ENCODE measurements around the gene EBPL. TPM values are rescaled to one million over a fixed set of nuclear protein-coding genes. Genes with fewer than 3 reads are reported as not detected.
A peak's percentile ranks its signal among the peaks of the same experiment; 100 is the strongest.

The EBPL gene
- total and polyA plus RNA-seq, 2 experiments from 2014 or later: 67.7 to 68.3 TPM

DNA sequence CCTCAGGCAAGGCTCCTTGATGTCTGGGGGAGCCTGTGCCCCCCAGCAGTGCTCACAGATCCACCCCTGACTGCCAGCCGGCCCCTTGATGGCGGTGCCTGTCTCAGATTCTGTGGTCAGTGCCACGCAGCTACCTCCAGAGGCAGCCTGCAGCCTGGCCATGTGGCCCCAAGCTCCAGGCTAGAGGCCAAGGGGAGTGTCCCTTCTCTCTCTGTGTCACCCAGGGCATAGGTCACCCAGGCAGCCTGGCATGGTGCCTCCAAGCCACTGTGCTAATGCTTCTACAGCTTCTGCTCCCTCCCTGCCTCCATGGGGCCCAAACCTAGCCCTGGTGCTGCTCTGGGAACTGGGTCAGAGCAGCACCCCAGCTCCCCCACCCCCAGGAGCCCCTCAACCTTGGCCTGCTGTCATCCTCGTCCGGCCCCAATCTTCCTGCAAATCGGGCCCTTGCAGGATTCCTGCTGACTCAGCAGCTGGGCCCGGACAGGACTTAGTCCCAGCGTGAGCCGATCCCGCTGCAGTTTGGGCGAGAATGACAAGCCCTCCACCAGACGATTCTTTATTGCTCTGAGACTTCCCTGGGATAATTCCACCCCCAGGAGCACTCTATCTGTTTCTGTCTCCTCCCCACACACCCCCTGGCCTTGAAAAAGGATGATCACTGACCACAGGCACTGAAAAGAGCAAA is 65.8 kb downstream of the EBPL start:
- Histone ChIP-seq H3K4me3 (no peak overlapping the region), H3K27me3 (replicated peaks; ENCODE audit: insufficient read depth) (no peaks in the 10 kb centered on the region), H3K27ac (no peak overlapping the region), H3K9ac (no peak overlapping the region), H3K9me3 (ENCODE audit: low read depth) (no peaks in the 10 kb centered on the region), H3K4me2 (ENCODE audit: unreplicated experiment) (no peak overlapping the region), H3K79me2 (ENCODE audit: insufficient read depth) (no peaks in the 10 kb centered on the region), H2AFZ (no peak overlapping the region), H3K9me2 (ENCODE audit: insufficient read depth) (no peaks in the 10 kb centered on the region), H4K20me1 (ENCODE audit: insufficient read depth) (no peaks in the 10 kb centered on the region), H3F3A (ENCODE audit: insufficient read depth) (no peaks in the 10 kb centered on the region), H3K4me1 (ENCODE audit: insufficient read depth) (no peaks in the 10 kb centered on the region), H3K36me3 (ENCODE audit: low read depth) (no peaks in the 10 kb centered on the region)
- WGBS, 2 experiments (ENCODE audit: low coverage in 1 of 2, low lambda C conversion rate in 2 of 2, missing lambda C conversion rate in 2 of 2): 80% methylated on average over 12 of the region's 12 CpGs
- in situ Hi-C loops (cut with MboI): no loop called here
- no peak for DNase-seq
- TF ChIP-seq EZH2phosphoT487 (IDR thresholded peaks at IDR 0.05; ENCODE audit: insufficient read depth, low read depth) (no peak), EZH2 (IDR thresholded peaks at IDR 0.05; ENCODE audit: insufficient read depth, poor library complexity, severe bottlenecking) (no peak)

- DNase-seq: no peak
- Histone ChIP-seq H3F3A (ENCODE audit: insufficient read depth) (no peaks in the 10 kb centered on the region), H2AFZ (no peak overlapping the region), H3K9ac (no peak overlapping the region), H4K20me1 (ENCODE audit: insufficient read depth) (no peaks in the 10 kb centered on the region), H3K79me2 (ENCODE audit: insufficient read depth) (no peaks in the 10 kb centered on the region), H3K9me2 (ENCODE audit: insufficient read depth) (no peaks in the 10 kb centered on the region), H3K4me2 (ENCODE audit: unreplicated experiment) (no peak overlapping the region), H3K9me3 (ENCODE audit: low read depth) (no peaks in the 10 kb centered on the region), H3K27me3 (replicated peaks; ENCODE audit: insufficient read depth) (no peaks in the 10 kb centered on the region), H3K36me3 (ENCODE audit: low read depth) (no peaks in the 10 kb centered on the region), H3K4me1 (ENCODE audit: insufficient read depth) (no peaks in the 10 kb centered on the region), H3K27ac (no peak overlapping the region), H3K4me3 (no peak overlapping the region)
- TF ChIP-seq EZH2 (IDR thresholded peaks at IDR 0.05; ENCODE audit: insufficient read depth, poor library complexity, severe bottlenecking) (no peak), EZH2phosphoT487 (IDR thresholded peaks at IDR 0.05; ENCODE audit: insufficient read depth, low read depth) (no peak)
- in situ Hi-C loops (cut with MboI): no loop called here
- 85 to 86% methylated on average over 6 of the region's 6 CpGs for WGBS, 2 experiments (ENCODE audit: low coverage in 1 of 2, low lambda C conversion rate in 2 of 2, missing lambda C conversion rate in 2 of 2)
Measured at GRCh38 chr13:49624229-49624628, 67.1 kb downstream of the EBPL start.

GRCh38 chr13:49622174-49622946 is 68.9 kb downstream of the EBPL start:
- 65 to 67% methylated on average over 11 of the region's 11 CpGs for WGBS, 2 experiments (ENCODE audit: low coverage in 1 of 2, low lambda C conversion rate in 2 of 2, missing lambda C conversion rate in 2 of 2)
- in situ Hi-C loops (cut with MboI): no loop called here
- no peak for DNase-seq

DNA sequence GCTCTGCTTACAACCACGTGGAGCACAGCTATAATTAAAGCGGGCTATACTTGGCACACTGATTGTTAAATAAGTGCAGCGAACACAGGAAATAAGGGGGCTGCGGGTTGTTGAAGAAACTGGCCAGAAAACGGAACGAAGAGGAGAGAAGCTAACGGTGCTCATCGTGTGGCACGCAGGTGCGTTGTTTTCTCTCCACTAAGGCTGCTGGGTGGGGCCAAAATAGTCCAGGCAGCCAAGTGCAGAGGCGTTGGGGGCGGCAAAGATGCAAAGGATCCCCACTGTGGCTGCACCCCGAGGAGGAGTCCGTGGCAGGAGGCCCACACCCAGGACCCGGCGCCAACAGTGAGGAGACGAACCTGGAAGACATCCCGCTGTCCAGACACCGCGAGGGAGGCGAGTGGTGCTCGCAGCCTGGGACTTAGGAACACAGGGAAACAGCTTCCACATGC is 71.1 kb downstream of the EBPL start:
- no peak overlapping the region for H3K9ac ChIP-seq
- H3K27me3 ChIP-seq (replicated peaks; ENCODE audit: insufficient read depth): no peaks in the 10 kb centered on the region
- no peaks in the 10 kb centered on the region for H3K9me3 ChIP-seq (ENCODE audit: low read depth)
- peak overlapping the region; percentile 42 for H3K4me3 ChIP-seq
- 32 to 33% methylated on average over 22 of the region's 22 CpGs for WGBS, 2 experiments (ENCODE audit: low coverage in 1 of 2, low lambda C conversion rate in 2 of 2, missing lambda C conversion rate in 2 of 2)
- no peaks in the 10 kb centered on the region for H3K36me3 ChIP-seq (ENCODE audit: low read depth)
- H4K20me1 ChIP-seq (ENCODE audit: insufficient read depth): no peaks in the 10 kb centered on the region
- in situ Hi-C loops (cut with MboI): no loop called here
- H3K4me2 ChIP-seq (ENCODE audit: unreplicated experiment): peak overlapping the region; percentile 28
- 0 out of 2 replicates have a peak, but pooled peaks cover 4% of the 10 kb centered on the region for H3K4me1 ChIP-seq (ENCODE audit: insufficient read depth)
- H3K27ac ChIP-seq: no peak overlapping the region
- no peaks in the 10 kb centered on the region for H3K79me2 ChIP-seq (ENCODE audit: insufficient read depth)
- H3F3A ChIP-seq (ENCODE audit: insufficient read depth): peaks cover 7% of the 10 kb centered on the region; the same call in 1 of the 2 replicates
- no peaks in the 10 kb centered on the region for H3K9me2 ChIP-seq (ENCODE audit: insufficient read depth)
- DNase-seq: peak; percentile 22
- H2AFZ ChIP-seq: peak overlapping the region; percentile 53
- TF ChIP-seq EZH2phosphoT487 (IDR thresholded peaks at IDR 0.05; ENCODE audit: insufficient read depth, low read depth) (no peak), EZH2 (IDR thresholded peaks at IDR 0.05; ENCODE audit: insufficient read depth, poor library complexity, severe bottlenecking) (no peak)

More at GRCh38 chr13:49622174-49622946, 68.9 kb downstream of the EBPL start:
- H3K79me2 ChIP-seq (ENCODE audit: insufficient read depth): no peaks in the 10 kb centered on the region
- TF ChIP-seq EZH2 (IDR thresholded peaks at IDR 0.05; ENCODE audit: insufficient read depth, poor library complexity, severe bottlenecking) (no peak), EZH2phosphoT487 (IDR thresholded peaks at IDR 0.05; ENCODE audit: insufficient read depth, low read depth) (no peak)
- H3K9me2 ChIP-seq (ENCODE audit: insufficient read depth): no peaks in the 10 kb centered on the region
- no peak overlapping the region for H3K4me2 ChIP-seq (ENCODE audit: unreplicated experiment)
- no peak overlapping the region for H3K27ac ChIP-seq
- H3K4me3 ChIP-seq: no peak overlapping the region
- no peak overlapping the region for H2AFZ ChIP-seq
- no peaks in the 10 kb centered on the region for H3F3A ChIP-seq (ENCODE audit: insufficient read depth)
- H3K36me3 ChIP-seq (ENCODE audit: low read depth): no peaks in the 10 kb centered on the region
- no peaks in the 10 kb centered on the region for H3K4me1 ChIP-seq (ENCODE audit: insufficient read depth)
- H3K27me3 ChIP-seq (replicated peaks; ENCODE audit: insufficient read depth): no peaks in the 10 kb centered on the region
- H4K20me1 ChIP-seq (ENCODE audit: insufficient read depth): no peaks in the 10 kb centered on the region
- H3K9ac ChIP-seq: no peak overlapping the region
- no peaks in the 10 kb centered on the region for H3K9me3 ChIP-seq (ENCODE audit: low read depth)

All from GM23248 (cell line).